HG02943 (cell line): Measurements from ENCODE around the gene FLNA.
A peak's percentile ranks its signal among the peaks of the same experiment; 100 is the strongest.
"Not testable (repeated sequence)": the region's sequence is repeated elsewhere in the genome, so short reads cannot be mapped to it uniquely, and the experiment has no call there.

Experiments
- ATAC-seq: cut with Tn5 transposase; IDR thresholded peaks from one replicate; pipeline ENCODE4 v1.9.1; 2021; ENCODE audit warnings: mild to moderate bottlenecking, low read depth, moderate library complexity; ENCODE audit not compliant: unreplicated experiment

Gene FLNA

GRCh38 chrX:154374313-154375155 lies at the start of gene FLNA:
Gene FLNA (minus strand): TSS chrX:154374634. CDS start chrX:154371245, 3,389 bp downstream.
- ATAC-seq = no peak

GRCh38 chrX:154420402-154420756 lies 45.9 kb upstream of the FLNA start:
- ATAC-seq = no peak

GRCh38 chrX:154419688-154420401 lies 45.4 kb upstream of the FLNA start:
- ATAC-seq = no peak

GRCh38 chrX:154419189-154419588 lies 44.8 kb upstream of the FLNA start:
- no peak for ATAC-seq

- no peak for ATAC-seq
These were observed 42.7 kb upstream of the FLNA start for GRCh38 chrX:154417157-154417556.

GRCh38 chrX:154413142-154413541 lies 38.7 kb upstream of the FLNA start:
- ATAC-seq = no peak

- no peak for ATAC-seq
These were observed 38.0 kb upstream of the FLNA start for GRCh38 chrX:154412468-154412867.

GRCh38 chrX:154411981-154412340 lies 37.5 kb upstream of the FLNA start:
- peak; percentile 53 for ATAC-seq

- no peak for ATAC-seq
These were observed 34.9 kb upstream of the FLNA start, which contains the start of gene DNASE1L1 for GRCh38 chrX:154409222-154409871. Gene DNASE1L1 (minus strand): TSS chrX:154409254. CDS start chrX:154405568, 3,686 bp downstream.

GRCh38 chrX:154408659-154409221 lies 34.3 kb upstream of the FLNA start:
- no peak for ATAC-seq

GRCh38 chrX:154404625-154405192 lies 30.3 kb upstream of the FLNA start:
- no peak for ATAC-seq

- no peak for ATAC-seq
These were observed 29.4 kb upstream of the FLNA start for GRCh38 chrX:154403858-154404257.

- ATAC-seq = no peak
These were observed 28.8 kb upstream of the FLNA start for GRCh38 chrX:154403192-154403591.

GRCh38 chrX:154402622-154403127 lies 28.2 kb upstream of the FLNA start:
- ATAC-seq = no peak

GRCh38 chrX:154401918-154402621 lies 27.6 kb upstream of the FLNA start:
- ATAC-seq = no peak

GRCh38 chrX:154401045-154401799 lies 26.8 kb upstream of the FLNA start:
- ATAC-seq = no peak

- not testable (repeated sequence) for ATAC-seq
These were observed 26.0 kb upstream of the FLNA start for GRCh38 chrX:154400369-154400817.

GRCh38 chrX:154399527-154400368 lies 25.3 kb upstream of the FLNA start:
- ATAC-seq = no peak
